SH-SY5Y (cell line): ENCODE results near the gene MRPL9.

Source experiments
- GATA2 ChIP-seq: IDR thresholded peaks from 2 replicates; pipeline ENCODE4 v1.6.1; 2011; ENCODE audit warnings: mild to moderate bottlenecking, low read depth, low read length
- GATA3 ChIP-seq: IDR thresholded peaks from 2 replicates; pipeline ENCODE4 v1.6.1; 2011; ENCODE audit warnings: low read depth, mild to moderate bottlenecking, low read length, moderate library complexity

Gene MRPL9

GRCh38 chr1:151762941-151763921 lies at the start of gene MRPL9:
Gene MRPL9 (minus strand): TSS chr1:151763496. CDS start chr1:151763479, 17 bp downstream.
- no peak for TF ChIP-seq GATA3
- no peak for TF ChIP-seq GATA2

DNA sequence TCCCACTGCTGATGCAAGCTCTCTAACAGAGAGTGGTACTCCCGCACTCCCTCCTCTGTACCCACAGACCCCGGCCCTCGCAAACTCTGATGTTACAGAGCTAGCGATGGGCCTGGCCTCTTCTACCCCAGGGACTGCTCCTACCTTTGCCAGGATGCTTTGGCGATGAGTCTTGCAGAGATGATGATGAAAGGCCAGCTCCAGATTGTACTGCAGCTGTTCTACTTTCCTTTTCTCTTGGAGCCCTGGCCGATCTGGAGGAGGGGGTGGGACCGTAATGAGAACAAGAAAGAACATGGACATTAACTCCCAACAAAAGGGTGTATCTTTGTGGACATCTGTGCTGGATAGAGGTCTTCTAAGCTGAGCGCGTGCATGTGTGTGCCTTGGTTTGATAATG lies 47.9 kb upstream of the MRPL9 start:
- TF ChIP-seq GATA2 = no peak
- no peak for TF ChIP-seq GATA3

DNA sequence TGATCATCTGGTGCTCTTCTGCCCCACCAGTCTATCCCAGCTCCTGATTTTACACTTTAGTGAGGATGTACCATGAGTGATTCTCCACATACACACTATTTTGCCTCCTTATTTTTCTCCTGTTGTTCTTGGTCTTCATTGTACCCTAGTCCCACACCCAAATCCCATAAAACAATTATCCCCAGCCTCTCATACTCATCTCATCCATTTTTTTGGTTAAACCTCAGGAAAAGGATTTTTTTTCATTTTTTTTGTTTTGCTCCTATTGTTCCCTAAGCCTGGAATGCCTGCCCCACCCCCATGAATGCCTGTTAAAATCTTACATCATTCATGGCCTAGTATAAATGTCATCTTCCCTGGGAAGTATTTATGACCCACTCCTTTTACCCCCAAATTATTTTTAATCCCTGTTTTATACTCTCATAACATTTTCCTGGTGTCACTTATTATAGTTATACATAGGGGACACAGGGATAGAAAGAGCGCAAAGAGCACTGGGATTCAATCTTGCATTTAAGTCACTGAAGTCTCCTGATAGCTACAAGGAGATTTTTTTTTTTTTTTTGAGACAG lies 46.8 kb upstream of the MRPL9 start:
- TF ChIP-seq GATA3 = no peak

- no peak for TF ChIP-seq GATA3
These were observed 46.1 kb upstream of the MRPL9 start for GRCh38 chr1:151809290-151809984.

DNA sequence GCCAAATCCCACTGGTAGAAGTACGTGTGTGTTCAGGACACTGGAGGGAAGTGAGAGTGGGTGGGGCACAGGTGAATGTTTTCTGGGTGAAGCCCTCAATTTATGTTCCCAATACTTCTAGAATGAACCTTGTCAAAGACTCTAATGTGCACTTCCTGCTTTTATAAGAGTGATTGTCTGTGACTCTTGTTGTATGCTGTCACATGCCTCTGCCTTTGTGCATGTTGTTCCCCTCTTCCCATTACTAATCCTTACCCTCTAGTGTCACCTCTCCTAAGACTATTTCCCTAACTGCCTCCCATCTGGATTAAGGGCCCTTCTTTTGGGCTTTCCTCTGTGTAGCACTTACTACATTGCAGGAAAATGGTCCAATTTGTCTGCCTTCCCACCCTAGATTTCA lies 44.5 kb upstream of the MRPL9 start:
- TF ChIP-seq GATA3 (no peak), GATA2 (no peak)

- no peak for TF ChIP-seq GATA3
- no peak for TF ChIP-seq GATA2
These were observed 43.8 kb upstream of the MRPL9 start for GRCh38 chr1:151807131-151807530.

GRCh38 chr1:151806170-151806569 lies 42.9 kb upstream of the MRPL9 start:
- TF ChIP-seq GATA3 (no peak), GATA2 (no peak)

DNA sequence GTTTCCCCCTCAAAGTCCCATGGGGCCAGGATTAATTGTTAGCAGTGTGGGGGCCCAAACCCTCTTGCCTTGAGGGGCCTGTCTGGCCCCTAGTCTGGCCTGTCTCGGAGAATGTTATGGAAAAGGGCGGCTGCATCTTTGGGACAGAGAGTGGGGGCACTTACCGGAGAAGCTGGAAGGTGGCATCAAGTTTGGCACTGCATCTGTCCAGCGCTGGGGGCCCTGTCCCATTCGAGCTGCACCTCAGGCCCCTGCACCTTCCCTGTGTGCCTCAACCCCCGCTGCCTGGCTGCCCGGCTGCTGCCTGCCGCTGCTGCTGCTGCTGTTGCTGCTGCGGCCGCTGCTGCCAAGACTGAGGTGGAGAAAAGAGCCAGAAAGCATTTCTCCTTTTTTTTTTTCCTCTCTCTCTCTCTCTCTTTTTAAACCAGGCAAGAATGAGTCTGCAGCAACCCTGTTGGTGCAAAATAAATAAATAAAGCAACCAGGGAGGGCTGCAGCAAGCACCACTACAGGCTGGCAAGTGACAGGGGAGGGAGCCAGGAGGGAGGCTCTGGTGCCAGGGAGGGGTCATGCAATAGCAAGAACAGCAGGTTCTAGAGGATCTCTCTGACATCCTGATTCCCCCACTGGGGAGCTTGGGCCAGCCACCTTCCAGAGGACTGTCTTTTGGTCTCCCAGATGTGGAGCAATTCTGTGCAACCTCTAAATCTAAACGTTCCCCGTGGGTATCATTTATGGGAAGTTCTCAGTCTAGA lies 41.9 kb upstream of the MRPL9 start, which contains the start of gene LINGO4:
Gene LINGO4, minus strand, starts transcription at position 354 of the 755 bp plus-strand sequence. CDS start 2,715 bp downstream, outside the sequence.
- TF ChIP-seq GATA2 (no peak), GATA3 (no peak)

DNA sequence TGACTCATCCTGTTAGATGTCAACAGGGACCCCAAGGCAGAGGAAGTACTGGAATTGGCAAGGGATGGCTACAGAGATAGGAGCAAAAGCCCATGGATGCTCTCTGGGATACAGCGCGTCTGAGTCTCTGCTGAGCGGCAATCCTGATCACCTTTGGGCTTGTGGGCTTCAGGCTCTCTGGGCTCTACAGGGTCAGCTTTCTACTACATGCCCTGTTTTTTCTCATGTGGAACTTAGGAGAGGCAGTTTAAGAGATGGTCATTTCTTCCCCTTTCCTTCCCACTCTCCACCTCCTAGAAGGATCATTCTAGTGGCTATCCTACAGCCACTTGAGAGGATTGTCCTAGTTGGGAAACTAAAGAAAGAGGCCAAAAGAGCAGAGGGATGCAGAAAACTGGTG lies 40.6 kb upstream of the MRPL9 start:
- TF ChIP-seq GATA2 (no peak), GATA3 (no peak)

GRCh38 chr1:151803164-151803563 lies 39.9 kb upstream of the MRPL9 start:
- TF ChIP-seq GATA3 = no peak
- TF ChIP-seq GATA2 = peak; percentile 93

GRCh38 chr1:151802372-151802771 lies 39.1 kb upstream of the MRPL9 start:
- TF ChIP-seq GATA2 (no peak), GATA3 (no peak)

GRCh38 chr1:151801846-151802245 lies 38.5 kb upstream of the MRPL9 start:
- TF ChIP-seq GATA3 (no peak), GATA2 (no peak)

DNA sequence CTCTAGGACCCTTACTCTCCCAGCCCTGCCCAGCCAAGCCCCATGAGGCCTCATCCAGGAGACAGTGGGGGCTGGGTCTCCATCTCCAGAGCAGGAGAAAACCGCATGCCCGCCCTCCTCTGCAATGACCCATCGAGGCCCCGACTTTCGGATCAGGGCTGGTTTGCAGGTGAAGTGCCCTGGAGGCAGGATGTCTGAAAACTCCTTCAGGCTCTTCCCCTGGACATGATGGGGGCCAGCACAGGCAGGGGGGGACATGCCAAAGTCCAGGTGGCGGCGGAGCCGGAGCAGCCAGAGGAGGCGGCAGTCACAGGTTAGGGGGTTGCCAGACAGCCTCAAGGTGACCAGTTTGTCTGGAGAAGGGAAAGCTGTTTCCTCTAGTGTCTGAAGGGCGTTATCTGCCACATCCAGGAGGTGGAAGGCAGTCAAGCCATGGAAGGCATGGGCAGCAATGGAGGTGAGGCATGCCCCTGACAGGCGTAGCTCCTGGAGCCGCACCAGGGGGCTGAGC lies 38.1 kb upstream of the MRPL9 start:
- TF ChIP-seq GATA3 (no peak), GATA2 (no peak)
